Omental fat pad (tissue), 4 donors: Measurements from ENCODE around the gene KCNIP1. TPM values are rescaled to one million over a fixed set of nuclear protein-coding genes. Genes with fewer than 3 reads are reported as not detected.
A peak's percentile ranks its signal among the peaks of the same experiment; 100 is the strongest.

Experiments used
- ATAC-seq: fragments of 150-250 bp; one replicate; pipeline ENCODE4 v1.9.1; 2016; ENCODE audit warnings: mild to moderate bottlenecking, moderate library complexity; ENCODE audit not compliant: low FRiP score
- DNase-seq: peaks from one replicate; pipeline ENCODE4 v3.0.0-alpha.2; 2019; ENCODE audit warnings: low spot score
- CTCF ChIP-seq, 3 donors: fragments of 450-650 bp; IDR thresholded peaks; one replicate each; pipeline ENCODE4 v1.5.1; 2016 to 2017; ENCODE audit warnings: antibody characterized with exemption in 3 of 3, mild to moderate bottlenecking in 3 of 3, moderate library complexity in 2 of 3
- total RNA-seq, 4 donors: library from RNA; depleted of rRNA; stranded (reverse); fragments of >200 nt; gene quantifications; one replicate each; pipeline ENCODE4 v1.1.0, GENCODE V29; 2016

The KCNIP1 gene
- total RNA-seq, result under 1 TPM in 1 of 4 donors, not detected in 3; 0.25 TPM

- DNase-seq (no peak), ATAC-seq (peak; percentile 67)
- TF ChIP-seq CTCF (IDR thresholded peaks at IDR 0.05), result no peak
Measured at GRCh38 chr5:170503990-170504596, at the start of gene KCNIP1. Gene KCNIP1, plus strand, starts transcription at chr5:170504020.

GRCh38 chr5:170463426-170463825, 40.4 kb upstream of the KCNIP1 start:
- DNase-seq (no peak), ATAC-seq (no peak)
- no peak for TF ChIP-seq CTCF (IDR thresholded peaks at IDR 0.05)

GRCh38 chr5:170464280-170465127, 39.3 kb upstream of the KCNIP1 start:
- ATAC-seq (no peak), DNase-seq (no peak)
- TF ChIP-seq CTCF (IDR thresholded peaks at IDR 0.05), result no peak

GRCh38 chr5:170466553-170466952, 37.3 kb upstream of the KCNIP1 start:
- no peak for ATAC-seq
- DNase-seq, result no peak
- no peak for TF ChIP-seq CTCF (IDR thresholded peaks at IDR 0.05)

GRCh38 chr5:170466988-170467707, 36.7 kb upstream of the KCNIP1 start:
- no peak for TF ChIP-seq CTCF (IDR thresholded peaks at IDR 0.05)
- DNase-seq (no peak), ATAC-seq (peak; percentile 89)

- no peak for TF ChIP-seq CTCF (IDR thresholded peaks at IDR 0.05)
- DNase-seq, result no peak
- no peak for ATAC-seq
Measured at GRCh38 chr5:170468633-170469285, 35.1 kb upstream of the KCNIP1 start.
